ENCODE data around the gene TWIST2. TPM values are rescaled to one million over a fixed set of nuclear protein-coding genes. Genes with fewer than 3 reads are reported as not detected.
A peak's percentile ranks its signal among the peaks of the same experiment; 100 is the strongest.

TWIST2 gene
- total RNA-seq, 2 donors from 2014 or later = 6.2 to 26.1 TPM

DNA sequence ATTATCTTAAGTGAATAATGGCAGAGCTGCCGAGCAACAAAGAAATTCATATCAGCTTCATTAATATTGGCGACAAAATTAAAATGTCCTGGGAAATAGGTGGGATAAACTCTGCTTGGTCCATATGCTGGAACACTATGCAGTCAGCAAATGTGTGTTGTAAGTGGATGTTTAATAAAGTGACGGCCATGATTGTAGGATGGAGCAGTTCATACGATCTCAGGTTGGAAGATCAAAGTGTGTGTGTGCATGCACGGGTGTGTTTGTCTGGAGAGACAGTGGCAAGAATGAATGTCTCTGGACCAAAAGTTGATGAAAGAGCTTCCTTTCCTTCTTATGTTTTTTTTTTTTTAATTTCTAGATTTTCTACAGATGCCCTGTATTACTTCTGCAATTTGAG lies 14.8 kb downstream of the TWIST2 start:
- no peaks in the 10 kb centered on the region for H3K9me3 ChIP-seq
- H3K4me3 ChIP-seq = no peak overlapping the region
- no peaks in the 10 kb centered on the region for H3K36me3 ChIP-seq
- H3K4me1 ChIP-seq = peaks cover 0 to 21% of the 10 kb centered on the region in 2 donors
- no peak overlapping the region for H3K27ac ChIP-seq
- no peak for TF ChIP-seq CTCF (IDR thresholded peaks at IDR 0.05)
- DNase-seq (ENCODE audit: low spot score) = no peak
- H3K27me3 ChIP-seq = no peaks in the 10 kb centered on the region

- Histone ChIP-seq H3K27me3 (no peaks in the 10 kb centered on the region), H3K4me3 (no peak overlapping the region), H3K27ac (peak overlapping the region; percentile 58 to 82), H3K4me1 (peaks cover 0 to 26% of the 10 kb centered on the region in 2 donors), H3K9me3 (no peaks in the 10 kb centered on the region), H3K36me3 (no peaks in the 10 kb centered on the region)
- no peak for TF ChIP-seq CTCF (IDR thresholded peaks at IDR 0.05)
- peak; percentile 52 for DNase-seq (ENCODE audit: low spot score)
Measured at GRCh38 chr2:238863231-238863630, 15.3 kb downstream of the TWIST2 start.

- H3K27me3 ChIP-seq = no peaks in the 10 kb centered on the region
- peak; percentile 47 for DNase-seq (ENCODE audit: low spot score)
- H3K4me1 ChIP-seq = peaks cover 0 to 29% of the 10 kb centered on the region in 2 donors
- peak overlapping the region; percentile 58 to 82 for H3K27ac ChIP-seq
- H3K36me3 ChIP-seq = no peaks in the 10 kb centered on the region
- H3K4me3 ChIP-seq = no peak overlapping the region
- TF ChIP-seq CTCF (IDR thresholded peaks at IDR 0.05) = no peak
- H3K9me3 ChIP-seq = no peaks in the 10 kb centered on the region
Measured at GRCh38 chr2:238863749-238864206, 15.9 kb downstream of the TWIST2 start.

- no peak for TF ChIP-seq CTCF (IDR thresholded peaks at IDR 0.05)
- DNase-seq (ENCODE audit: low spot score) = peak; percentile 96
- peaks cover 0 to 30% of the 10 kb centered on the region in 2 donors for H3K4me1 ChIP-seq
- H3K27ac ChIP-seq = peak overlapping the region; percentile 67 to 82
- no peaks in the 10 kb centered on the region for H3K9me3 ChIP-seq
- H3K4me3 ChIP-seq = no peak overlapping the region
- no peaks in the 10 kb centered on the region for H3K27me3 ChIP-seq
- no peaks in the 10 kb centered on the region for H3K36me3 ChIP-seq
Measured at GRCh38 chr2:238864207-238865014, 16.5 kb downstream of the TWIST2 start.

DNA sequence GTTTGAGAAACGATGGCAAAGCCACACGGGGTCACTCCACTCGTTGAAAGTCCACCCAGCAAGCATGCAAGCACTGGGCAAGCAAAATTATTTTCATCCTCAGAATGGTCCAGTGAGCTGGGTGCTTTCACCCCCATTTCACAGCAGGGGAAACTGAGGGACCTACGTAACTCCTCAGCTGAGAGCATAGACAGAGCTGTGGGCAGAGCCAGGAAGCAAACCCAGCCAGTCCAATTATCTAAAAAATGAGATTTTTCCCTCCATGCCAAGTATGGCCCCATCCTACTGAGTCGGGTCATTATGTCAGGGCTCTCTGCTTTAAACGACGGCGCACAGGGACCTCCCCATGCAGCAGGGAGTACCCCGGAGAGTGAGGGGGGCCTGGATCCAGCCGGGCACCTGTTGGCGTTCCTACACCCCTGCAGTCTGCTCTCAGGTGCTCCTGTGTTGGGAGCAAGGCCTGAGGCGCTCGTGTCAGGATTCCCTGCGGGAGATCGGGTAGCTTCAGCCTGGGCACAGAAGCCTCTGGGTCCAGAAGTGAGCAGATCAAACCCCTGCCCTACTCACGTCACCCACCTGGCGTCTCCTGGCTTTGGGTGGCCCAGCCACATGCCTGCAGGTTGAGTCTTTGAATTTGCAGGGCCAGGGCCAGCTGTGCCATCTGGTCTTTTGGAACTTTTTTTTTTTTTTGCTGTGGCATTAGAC lies 17.3 kb downstream of the TWIST2 start:
- peaks cover 0 to 30% of the 10 kb centered on the region in 2 donors for H3K4me1 ChIP-seq
- H3K27ac ChIP-seq = peak overlapping the region; percentile 67 to 82
- H3K4me3 ChIP-seq = no peak overlapping the region
- DNase-seq (ENCODE audit: low spot score) = no peak
- no peaks in the 10 kb centered on the region for H3K36me3 ChIP-seq
- no peaks in the 10 kb centered on the region for H3K9me3 ChIP-seq
- no peaks in the 10 kb centered on the region for H3K27me3 ChIP-seq
- TF ChIP-seq CTCF (IDR thresholded peaks at IDR 0.05) = no peak

Data from right atrium auricular region (tissue), 2 donors.